Activated naive CD4-positive, alpha-beta T cell (primary cell): ENCODE data around the gene CSRP2.

Experiments
- DNase-seq, 4 experiments: peaks; one replicate each; lab custom pipeline; 2025; lab: John Stamatoyannopoulos, UW

CSRP2 gene

DNA sequence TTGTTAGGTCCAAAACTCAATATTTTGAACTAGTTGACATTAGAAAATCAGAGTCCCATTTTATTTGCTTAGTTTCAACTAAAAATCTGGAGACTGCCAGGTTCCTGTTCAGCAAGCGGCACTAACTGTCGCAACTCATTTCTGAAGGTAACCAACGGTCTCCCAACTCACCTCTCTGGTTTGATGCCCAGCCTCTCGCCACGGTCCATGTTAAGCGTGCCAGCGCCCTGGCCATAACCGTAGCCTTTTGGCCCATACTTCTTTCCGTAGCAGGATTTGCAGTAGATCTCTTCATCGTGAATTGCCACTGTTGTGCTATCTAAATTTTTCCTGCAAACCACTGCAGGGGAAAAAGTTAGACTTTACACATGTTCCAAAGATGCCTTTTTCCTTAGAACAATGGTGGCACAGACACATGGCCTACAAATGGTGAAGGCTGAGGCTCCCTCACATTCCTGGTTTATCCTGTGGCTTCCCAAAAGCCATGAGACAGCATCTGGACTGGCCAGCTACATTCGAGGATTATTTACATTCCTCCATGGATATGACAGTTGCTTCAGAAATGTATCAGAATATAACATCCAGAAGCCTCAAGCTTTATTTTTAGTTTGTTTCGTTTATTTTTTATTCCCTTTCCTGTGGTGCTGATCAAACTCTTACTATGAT lies 15.7 kb downstream of the CSRP2 start:
- DNase-seq = no peak

DNA sequence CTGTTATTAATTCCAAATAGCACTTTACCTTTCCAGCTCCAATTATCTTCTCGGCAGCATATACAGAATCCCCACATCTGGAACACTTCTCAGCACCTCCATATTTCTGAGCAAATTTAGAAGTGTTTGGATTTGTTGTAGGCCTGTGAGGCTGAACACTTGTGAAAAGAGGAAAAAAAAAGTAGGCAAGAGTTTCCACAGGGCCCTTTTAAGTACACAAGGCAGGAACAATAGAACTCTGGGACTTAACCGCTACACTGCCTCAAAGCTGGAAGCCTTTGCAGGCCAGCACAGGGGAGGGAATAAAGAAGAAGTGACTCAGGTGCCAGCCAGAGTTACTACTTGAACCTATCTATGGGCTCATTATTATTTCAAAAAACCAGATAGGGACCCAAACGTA lies 18.6 kb downstream of the CSRP2 start:
- no peak for DNase-seq

DNA sequence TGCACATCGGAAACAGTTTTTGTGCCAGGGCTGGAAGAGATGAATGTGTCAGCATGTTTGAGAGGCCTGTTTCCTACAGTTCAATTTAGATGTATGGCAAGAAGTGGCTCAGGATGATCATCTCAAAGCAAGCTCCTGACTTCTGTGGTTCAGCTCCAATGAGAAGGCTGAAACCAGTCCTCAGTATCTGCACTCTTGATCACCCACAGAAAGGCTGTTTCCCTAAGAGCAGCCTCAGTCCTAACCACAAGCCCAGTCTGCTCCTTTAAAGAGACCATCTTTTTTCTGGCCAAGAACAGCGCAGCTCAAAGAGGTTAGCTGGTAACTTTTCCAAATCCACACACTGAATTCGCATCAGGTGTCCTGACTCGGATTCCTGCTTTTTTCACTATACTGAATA lies 19.2 kb downstream of the CSRP2 start:
- DNase-seq = no peak

DNA sequence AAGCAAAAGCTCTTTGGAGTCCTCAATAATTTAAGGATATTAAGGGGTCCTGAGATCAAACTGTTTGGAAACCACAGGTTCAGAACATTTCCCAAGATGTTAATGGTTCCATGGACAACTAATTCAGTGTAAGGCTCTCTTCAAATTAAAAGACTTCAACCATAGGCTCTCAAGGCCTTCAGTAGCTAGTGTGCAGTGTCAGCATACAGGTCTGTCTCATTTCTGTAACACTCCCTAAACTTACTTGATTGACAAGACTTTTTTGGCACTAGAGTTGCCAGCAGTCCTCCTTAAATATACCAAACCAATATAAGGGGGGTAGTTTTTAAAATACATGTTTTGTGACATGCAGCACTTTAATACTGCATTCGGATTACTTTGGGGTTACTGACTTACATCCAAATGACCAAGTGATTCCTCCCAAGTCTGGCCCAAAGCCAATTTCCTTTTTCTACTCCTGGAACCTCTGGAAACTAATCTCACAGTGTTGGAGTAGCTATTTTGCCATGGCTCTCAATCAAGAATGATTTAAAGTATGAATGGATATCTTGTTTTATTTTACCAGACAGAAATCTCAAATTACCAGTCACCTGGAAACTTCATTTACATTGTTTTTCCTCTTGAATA lies 22.7 kb downstream of the CSRP2 start:
- no peak for DNase-seq

DNA sequence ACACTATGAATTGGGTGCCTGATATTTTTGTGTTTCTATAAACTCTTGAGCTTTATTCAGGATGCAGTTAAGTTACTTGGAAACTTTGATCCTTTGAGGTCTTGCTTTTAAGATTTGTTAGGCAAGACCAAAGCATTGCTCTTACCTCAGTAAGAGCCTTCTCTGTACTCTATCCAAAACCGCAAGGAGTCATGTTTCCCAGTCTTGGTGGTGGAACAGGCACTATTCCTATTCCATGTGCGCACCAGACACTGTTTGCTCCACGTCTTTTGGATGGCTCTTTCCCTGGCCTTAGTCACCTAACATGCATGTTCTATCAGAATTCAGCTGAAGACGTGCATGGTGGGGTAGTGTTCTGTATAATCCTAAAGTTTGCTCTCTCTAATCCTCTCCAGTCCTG lies 23.5 kb downstream of the CSRP2 start:
- DNase-seq = no peak

DNA sequence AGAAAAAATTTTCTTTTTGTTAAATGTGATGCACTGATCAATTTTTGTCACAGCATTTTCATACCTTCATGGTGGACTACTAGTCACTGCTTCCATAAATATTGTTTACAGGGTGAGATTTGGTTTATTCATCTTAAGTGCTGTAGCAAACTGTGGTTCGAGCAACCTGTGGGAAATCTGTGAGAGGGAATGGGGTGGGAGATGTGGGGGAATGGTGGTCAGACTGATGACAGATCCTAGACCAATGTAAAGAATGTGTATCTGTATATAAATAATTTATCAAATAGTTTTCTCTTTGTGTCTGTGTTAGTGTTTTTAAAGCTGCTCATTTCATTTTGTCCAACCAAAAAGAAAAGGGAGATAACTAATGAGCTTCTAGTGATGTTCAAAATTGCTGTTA lies 26.7 kb downstream of the CSRP2 start:
- DNase-seq = no peak

DNA sequence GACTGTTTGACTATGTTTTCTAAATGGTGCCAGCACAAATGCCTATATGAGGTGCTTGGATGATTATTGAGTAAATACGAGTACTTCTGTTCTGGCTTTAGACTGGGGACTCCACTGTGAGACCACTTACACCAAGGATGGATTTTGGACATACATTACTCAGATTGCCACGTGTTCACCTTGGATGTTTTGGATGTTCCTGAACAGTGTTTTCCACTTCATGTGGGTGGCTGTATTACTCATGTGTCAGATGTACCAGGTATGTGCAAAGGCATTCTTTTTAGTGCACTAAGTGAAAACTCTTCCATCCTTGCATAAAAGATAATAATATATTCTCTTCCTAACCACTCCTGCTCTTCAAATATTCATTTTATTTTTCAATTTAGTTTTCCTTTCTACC lies 30.7 kb downstream of the CSRP2 start:
- no peak for DNase-seq

DNA sequence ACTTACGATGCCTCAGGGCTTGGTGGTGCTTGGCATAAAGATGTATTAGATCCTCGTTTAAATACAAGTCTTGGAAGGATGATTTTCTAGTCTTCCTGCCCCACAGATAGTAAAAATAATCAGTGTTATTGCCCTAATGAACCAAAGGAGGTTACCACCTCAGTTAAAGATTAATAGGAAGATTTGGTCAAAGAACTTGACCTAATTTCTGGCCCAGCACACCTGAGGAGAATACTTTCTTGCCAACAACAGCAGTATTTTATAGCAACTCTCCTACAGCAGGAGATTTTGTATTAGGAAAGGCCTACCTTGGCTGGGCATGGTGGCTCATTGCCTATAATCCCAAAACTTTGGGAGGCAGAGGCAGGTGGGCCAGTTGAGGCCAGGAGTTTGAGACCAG lies 31.6 kb downstream of the CSRP2 start:
- no peak for DNase-seq

DNA sequence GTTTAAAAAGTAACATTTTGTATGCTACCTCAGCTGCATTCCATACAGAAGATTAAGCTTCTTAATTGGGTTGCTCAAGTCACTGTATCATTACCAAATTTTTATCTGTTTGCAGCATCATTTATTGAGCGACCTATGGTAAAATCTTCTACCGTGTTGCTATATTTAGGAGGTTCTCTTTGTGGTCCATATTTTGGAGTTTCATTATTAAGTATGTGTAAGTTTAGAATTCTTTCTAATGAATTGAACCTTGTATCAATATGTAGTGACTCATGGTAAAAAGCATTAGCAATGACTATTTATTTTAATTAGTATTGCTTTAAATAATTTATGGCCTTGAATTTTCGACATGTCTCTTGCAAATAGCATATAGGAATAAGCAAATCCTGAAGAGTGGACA lies 42.2 kb downstream of the CSRP2 start:
- DNase-seq = no peak

DNA sequence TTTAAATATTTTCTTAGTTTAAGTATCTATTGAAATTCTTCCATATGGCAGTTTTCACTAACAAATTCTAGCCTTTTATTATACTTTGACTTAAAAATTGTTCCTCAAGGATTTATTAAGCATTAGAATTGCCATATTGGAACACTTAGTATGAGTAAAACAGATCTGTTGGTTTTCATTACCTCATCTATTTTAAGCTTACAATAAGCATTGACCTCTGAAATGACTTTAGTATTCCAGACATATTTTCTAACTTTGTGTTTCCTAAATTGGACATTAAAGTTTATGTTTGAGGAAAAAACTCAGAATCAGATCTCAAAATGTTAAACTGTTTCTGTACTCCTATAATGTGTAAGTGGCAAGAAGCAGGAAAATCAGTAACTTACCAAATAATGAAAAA lies 48.4 kb downstream of the CSRP2 start:
- no peak for DNase-seq

DNA sequence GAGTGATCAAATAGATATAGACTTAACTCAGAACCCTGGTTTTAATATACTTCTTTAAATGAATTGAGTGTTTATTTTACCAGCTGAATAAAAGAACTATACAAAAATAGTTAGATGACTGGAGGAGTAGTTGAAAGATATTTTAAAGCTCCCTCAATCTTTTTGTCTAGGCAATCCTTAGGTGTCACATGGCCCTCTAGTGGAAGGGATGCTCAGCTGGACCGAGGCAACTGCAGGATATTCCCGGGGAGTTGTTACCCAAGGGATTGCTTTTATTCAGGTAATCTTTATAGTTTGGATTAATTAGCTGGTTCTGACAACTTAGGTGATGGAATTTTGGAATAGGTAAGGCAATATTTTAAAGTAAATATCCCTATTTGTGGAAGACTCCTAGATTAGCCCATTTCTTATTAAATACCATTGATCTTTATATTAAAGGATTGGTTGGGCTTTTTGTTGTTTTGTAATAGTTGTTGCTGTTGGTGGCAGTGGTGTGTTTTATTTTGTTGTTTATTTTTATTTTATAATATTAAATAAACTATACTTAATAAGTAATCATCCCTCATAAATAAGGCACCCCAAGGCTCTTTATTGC lies 57.8 kb downstream of the CSRP2 start:
- DNase-seq = no peak

DNA sequence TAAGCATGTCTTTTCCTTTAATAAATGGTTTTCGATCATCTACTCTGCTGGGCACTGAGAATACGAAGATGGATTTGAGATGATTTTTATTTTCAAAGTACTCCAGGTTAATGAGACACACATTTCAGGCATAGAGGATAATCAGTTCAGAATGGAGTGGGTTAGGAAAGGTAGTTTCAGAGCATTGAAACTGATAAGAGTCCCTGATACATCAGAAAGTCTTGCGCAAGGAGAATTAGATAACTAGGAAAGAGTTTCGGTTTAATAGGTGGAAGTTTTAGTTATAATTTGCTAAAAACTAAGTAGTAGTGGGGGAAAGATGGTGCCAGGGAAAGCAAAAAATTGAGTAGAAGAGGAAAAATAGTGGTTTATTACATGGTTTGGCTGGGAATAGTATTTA lies 64.8 kb downstream of the CSRP2 start:
- DNase-seq = no peak

DNA sequence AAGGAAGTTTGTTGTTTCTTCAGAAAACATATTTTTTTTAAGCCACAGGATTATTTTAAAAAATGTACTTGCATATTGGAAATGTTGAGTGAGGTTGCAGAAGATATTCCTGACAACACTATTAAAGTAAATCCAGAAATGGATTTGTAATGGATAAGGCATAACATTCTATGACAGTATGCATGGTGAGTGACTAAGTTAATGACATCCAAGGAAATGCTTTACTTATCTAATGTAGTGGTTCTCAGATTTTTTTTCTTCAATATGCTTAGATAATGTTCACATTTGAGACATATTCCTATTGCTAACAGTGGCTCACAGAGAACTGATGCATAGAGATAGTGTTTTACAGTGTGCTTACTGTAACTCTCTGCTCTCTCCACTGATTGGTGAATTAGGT lies 65.6 kb downstream of the CSRP2 start:
- no peak for DNase-seq

DNA sequence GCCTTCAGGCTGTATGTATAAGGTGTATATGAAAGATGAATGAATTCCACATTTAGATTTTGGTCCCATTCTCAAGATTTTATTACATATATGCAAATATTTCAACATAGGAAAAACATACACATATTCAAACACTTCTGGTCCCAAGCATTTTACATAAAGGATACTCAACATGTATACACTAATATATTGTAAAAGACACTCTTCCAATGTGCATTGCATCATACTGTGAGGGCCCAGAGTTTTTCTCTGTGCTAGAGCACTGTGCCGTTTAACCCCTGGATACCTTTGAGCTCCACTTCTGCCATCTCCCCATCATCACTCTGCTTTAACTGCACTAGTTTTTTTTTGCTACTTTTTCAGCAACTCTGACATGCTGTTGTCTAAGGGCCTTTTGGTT lies 66.8 kb downstream of the CSRP2 start:
- no peak for DNase-seq

DNA sequence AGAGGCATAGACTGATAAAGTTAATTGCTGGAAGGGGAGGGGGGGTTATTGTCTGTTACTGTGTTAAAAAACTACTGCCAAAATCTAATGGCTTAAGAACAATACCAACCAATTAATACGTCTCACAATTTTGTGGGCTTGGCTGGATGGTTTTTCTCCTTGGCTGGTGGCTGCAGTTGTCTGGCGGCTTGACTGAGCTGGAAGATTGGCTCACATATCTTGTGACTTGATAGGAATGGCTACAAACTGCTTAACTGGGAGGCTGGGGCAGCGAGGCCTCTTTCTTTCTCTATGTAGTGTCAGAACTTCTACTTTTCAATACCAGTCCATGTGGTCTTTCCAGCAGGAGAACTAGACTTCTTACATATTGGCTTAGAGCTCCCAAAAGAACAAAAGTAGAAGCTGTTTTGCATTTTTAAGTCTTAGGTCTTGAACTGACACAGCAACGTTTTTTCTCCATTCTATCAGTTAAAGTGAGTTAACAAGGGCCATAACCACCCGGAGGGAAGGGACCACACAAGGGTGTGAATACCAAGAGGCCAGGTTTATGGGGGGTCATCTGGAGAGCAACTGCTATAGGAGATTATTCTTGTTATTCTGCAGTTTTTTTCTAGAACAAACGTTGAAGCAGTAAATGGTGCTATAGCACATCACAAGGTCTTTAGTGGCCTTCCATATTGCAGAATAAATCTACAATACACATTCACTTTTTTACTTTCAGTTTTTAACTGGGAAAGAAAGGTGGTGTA lies 68.0 kb downstream of the CSRP2 start:
- DNase-seq = no peak
